SK-N-SH treated with all-trans-retinoic acid at 6 μM for 48 hours (cell line): Measurements from ENCODE around the gene HPS5.

Experiments
- ATAC-seq: fragments of 200-7000 bp; cut with Tn5 transposase; 3 replicates; pipeline ENCODE4 v1.9.1; 2020; ENCODE audit warnings: mild to moderate bottlenecking, moderate library complexity
- ARNTL ChIP-seq: fragments of 450-650 bp; formaldehyde crosslinking; IDR thresholded peaks from 2 replicates; pipeline ENCODE4 v1.5.0; 2020; ENCODE audit warnings: low read depth, mild to moderate bottlenecking, moderate library complexity, borderline replicate concordance
- BACH2 ChIP-seq: fragments of 250-450 bp; sonication (Bioruptor Pico); IDR thresholded peaks from 2 replicates; pipeline ENCODE4 v1.9.0; 2021; ENCODE audit warnings: mild to moderate bottlenecking, borderline replicate concordance
- CSDC2 ChIP-seq: fragments of 250-450 bp; sonication (Bioruptor Pico); IDR thresholded peaks from 2 replicates; pipeline ENCODE4 v1.5.0; 2020; ENCODE audit warnings: mild to moderate bottlenecking, moderate library complexity
- ESRRG ChIP-seq: fragments of 250-450 bp; sonication (Bioruptor Pico); IDR thresholded peaks from 2 replicates; pipeline ENCODE4 v1.6.1; 2021; ENCODE audit warnings: mild to moderate bottlenecking
- GLIS3 ChIP-seq: fragments of 250-450 bp; sonication (Bioruptor Pico); IDR thresholded peaks from 2 replicates; pipeline ENCODE4 v1.5.0; 2020; ENCODE audit warnings: mild to moderate bottlenecking, moderate library complexity
- ISL1 ChIP-seq: fragments of 250-450 bp; sonication (Bioruptor Pico); IDR thresholded peaks from 2 replicates; pipeline ENCODE4 v2.1.2; 2022; ENCODE audit warnings: mild to moderate bottlenecking, moderate library complexity
- OSR1 ChIP-seq: fragments of 250-450 bp; sonication (Bioruptor Pico); IDR thresholded peaks from 2 replicates; pipeline ENCODE4 v1.8.0; 2022; ENCODE audit warnings: moderate library complexity, mild to moderate bottlenecking, inconsistent platforms
- PPARA ChIP-seq: fragments of 250-450 bp; sonication (Bioruptor Pico); IDR thresholded peaks from 2 replicates; pipeline ENCODE4 v1.5.0; 2020; ENCODE audit warnings: mild to moderate bottlenecking, borderline replicate concordance
- RARB ChIP-seq: fragments of 250-450 bp; sonication (Bioruptor Pico); IDR thresholded peaks from 2 replicates; pipeline ENCODE4 v1.8.0; 2021; ENCODE audit warnings: mild to moderate bottlenecking, moderate library complexity
- SNAI2 ChIP-seq: fragments of 250-450 bp; sonication (Bioruptor Pico); IDR thresholded peaks from 2 replicates; pipeline ENCODE4 v1.5.0; 2020; ENCODE audit warnings: mild to moderate bottlenecking, moderate library complexity
- TCF4 ChIP-seq: fragments of 250-450 bp; sonication (Bioruptor Pico); IDR thresholded peaks from 2 replicates; pipeline ENCODE4 v1.8.0; 2021; ENCODE audit warnings: mild to moderate bottlenecking, moderate library complexity, borderline replicate concordance
- TOX ChIP-seq: fragments of 250-450 bp; sonication (Bioruptor Pico); IDR thresholded peaks from 2 replicates; pipeline ENCODE4 v1.8.0; 2021; ENCODE audit warnings: mild to moderate bottlenecking, moderate library complexity, borderline replicate concordance
- ZC3H10 ChIP-seq: fragments of 250-450 bp; sonication (Bioruptor Pico); IDR thresholded peaks from 2 replicates; pipeline ENCODE4 v1.5.1; 2021; ENCODE audit warnings: mild to moderate bottlenecking, moderate library complexity
- ZFP3 ChIP-seq: fragments of 250-450 bp; sonication (Bioruptor Pico); IDR thresholded peaks from 2 replicates; pipeline ENCODE4 v1.5.0; 2020; ENCODE audit warnings: mild to moderate bottlenecking, moderate library complexity
- ZFP30 ChIP-seq: fragments of 450-650 bp; formaldehyde crosslinking; IDR thresholded peaks from 2 replicates; pipeline ENCODE4 v1.5.0; 2022; ENCODE audit warnings: mild to moderate bottlenecking, moderate library complexity
- ZNF565 ChIP-seq: fragments of 450-650 bp; formaldehyde crosslinking; conservative IDR thresholded peaks from 2 replicates; pipeline ENCODE4 v1.5.0; 2020; ENCODE audit warnings: low read depth, mild to moderate bottlenecking, moderate library complexity
- ZNF70 ChIP-seq: fragments of 450-650 bp; formaldehyde crosslinking; IDR thresholded peaks from 2 replicates; pipeline ENCODE4 v1.5.0; 2020; ENCODE audit warnings: mild to moderate bottlenecking, moderate library complexity
- ZNF8 ChIP-seq: fragments of 450-650 bp; formaldehyde crosslinking; IDR thresholded peaks from 2 replicates; pipeline ENCODE4 v1.5.0; 2020; ENCODE audit warnings: mild to moderate bottlenecking, moderate library complexity
- TF ChIP-seq, protein P1 (sequence below): fragments of 250-450 bp; sonication (Bioruptor Pico); IDR thresholded peaks from 2 replicates; pipeline ENCODE4 v1.5.1; 2020; ENCODE audit warnings: low read depth, mild to moderate bottlenecking, moderate library complexity
- TF ChIP-seq, protein P2 (sequence below): fragments of 250-450 bp; sonication (Bioruptor Pico); IDR thresholded peaks from 2 replicates; pipeline ENCODE4 v1.5.0; 2020; ENCODE audit warnings: mild to moderate bottlenecking, moderate library complexity
- TF ChIP-seq, protein P3 (sequence below): fragments of 250-450 bp; sonication (Bioruptor Pico); IDR thresholded peaks from 2 replicates; pipeline ENCODE4 v1.8.0; 2020; ENCODE audit warnings: mild to moderate bottlenecking, moderate library complexity, borderline replicate concordance
- TF ChIP-seq, protein P4 (sequence below): fragments of 250-450 bp; sonication (Bioruptor Pico); IDR thresholded peaks from 2 replicates; pipeline ENCODE4 v1.5.1; 2021; ENCODE audit warnings: mild to moderate bottlenecking, moderate library complexity

The HPS5 gene

DNA sequence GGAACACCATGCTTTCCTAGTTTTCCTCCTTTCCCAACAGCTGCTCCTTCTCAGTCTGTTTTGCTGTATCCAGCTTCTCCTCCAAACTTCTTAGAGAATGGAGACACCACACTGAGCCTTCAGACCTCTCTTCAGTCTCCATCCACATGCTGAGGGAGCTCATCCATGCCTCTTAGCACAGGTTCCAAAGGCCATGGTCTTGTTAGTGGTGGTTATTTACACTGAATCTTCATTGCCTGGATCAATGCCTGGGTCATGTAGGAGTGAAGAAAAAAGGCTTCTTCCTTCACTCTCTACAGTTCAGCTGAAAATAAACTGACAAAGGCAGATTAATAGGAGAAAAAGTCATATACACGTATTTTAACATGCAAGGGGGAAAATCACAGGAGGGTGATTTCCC, 82.3 kb downstream of the HPS5 start:
- ATAC-seq, result no peak
- no peak for TF ChIP-seq ZNF70
- TF ChIP-seq ZC3H10, result no peak
- TF ChIP-seq BACH2 (CRISPR knock-in tag), result no peak
- TF ChIP-seq CSDC2 (CRISPR knock-in tag), result no peak
- TF ChIP-seq ZNF8 (CRISPR knock-in tag), result no peak
- TF ChIP-seq SNAI2 (CRISPR knock-in tag), result no peak
- TF ChIP-seq ISL1, result no peak
- no peak for TF ChIP-seq OSR1 (CRISPR knock-in tag)
- TF ChIP-seq, protein P1, sequence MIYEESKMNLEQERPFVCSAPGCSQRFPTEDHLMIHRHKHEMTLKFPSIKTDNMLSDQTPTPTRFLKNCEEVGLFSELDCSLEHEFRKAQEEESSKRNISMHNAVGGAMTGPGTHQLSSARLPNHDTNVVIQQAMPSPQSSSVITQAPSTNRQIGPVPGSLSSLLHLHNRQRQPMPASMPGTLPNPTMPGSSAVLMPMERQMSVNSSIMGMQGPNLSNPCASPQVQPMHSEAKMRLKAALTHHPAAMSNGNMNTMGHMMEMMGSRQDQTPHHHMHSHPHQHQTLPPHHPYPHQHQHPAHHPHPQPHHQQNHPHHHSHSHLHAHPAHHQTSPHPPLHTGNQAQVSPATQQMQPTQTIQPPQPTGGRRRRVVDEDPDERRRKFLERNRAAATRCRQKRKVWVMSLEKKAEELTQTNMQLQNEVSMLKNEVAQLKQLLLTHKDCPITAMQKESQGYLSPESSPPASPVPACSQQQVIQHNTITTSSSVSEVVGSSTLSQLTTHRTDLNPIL (CRISPR knock-in tag), result no peak
- TF ChIP-seq ZFP3 (CRISPR knock-in tag), result no peak
- no peak for TF ChIP-seq ESRRG (CRISPR knock-in tag)
- no peak for TF ChIP-seq TOX (CRISPR knock-in tag)

DNA sequence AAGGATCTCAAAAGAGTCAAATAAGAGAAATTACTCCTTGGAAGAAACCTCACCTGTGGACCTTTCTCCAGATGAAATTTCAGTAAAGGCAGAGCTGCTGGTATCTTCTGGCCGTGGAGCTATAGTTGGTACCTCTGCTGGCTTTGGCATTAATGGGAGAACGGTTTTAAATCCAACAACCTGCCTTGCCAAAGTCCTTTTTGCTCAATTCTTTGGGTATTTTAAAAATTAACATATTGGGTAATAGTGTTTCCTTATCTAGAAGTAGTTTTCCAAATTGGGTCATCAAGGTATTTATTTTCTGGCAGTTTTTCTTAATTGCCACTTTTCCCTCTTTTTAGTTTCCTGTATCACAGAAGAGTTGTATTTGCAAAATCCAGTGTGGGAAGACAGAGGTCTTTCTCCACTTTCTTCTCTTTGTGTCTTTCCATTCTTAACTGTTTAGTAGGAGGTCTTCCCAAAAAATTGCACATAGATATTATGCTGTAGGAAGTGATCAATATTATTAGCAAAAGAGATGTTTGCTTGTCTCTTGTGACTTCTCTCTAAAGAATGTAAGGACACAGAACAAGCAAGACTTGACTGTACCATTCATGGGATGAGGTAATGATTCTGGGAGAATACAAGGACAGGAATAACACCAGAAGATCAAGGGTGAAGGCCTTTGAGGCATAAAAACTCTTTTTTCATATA, 85.1 kb downstream of the HPS5 start, which contains the start of gene SAA4:
SAA4 (minus strand) TSS at position 139 of the 693 bp plus-strand sequence. CDS start 876 bp downstream, outside the sequence.
- no peak for ATAC-seq
- no peak for TF ChIP-seq ZNF8 (CRISPR knock-in tag)
- TF ChIP-seq, protein P2, sequence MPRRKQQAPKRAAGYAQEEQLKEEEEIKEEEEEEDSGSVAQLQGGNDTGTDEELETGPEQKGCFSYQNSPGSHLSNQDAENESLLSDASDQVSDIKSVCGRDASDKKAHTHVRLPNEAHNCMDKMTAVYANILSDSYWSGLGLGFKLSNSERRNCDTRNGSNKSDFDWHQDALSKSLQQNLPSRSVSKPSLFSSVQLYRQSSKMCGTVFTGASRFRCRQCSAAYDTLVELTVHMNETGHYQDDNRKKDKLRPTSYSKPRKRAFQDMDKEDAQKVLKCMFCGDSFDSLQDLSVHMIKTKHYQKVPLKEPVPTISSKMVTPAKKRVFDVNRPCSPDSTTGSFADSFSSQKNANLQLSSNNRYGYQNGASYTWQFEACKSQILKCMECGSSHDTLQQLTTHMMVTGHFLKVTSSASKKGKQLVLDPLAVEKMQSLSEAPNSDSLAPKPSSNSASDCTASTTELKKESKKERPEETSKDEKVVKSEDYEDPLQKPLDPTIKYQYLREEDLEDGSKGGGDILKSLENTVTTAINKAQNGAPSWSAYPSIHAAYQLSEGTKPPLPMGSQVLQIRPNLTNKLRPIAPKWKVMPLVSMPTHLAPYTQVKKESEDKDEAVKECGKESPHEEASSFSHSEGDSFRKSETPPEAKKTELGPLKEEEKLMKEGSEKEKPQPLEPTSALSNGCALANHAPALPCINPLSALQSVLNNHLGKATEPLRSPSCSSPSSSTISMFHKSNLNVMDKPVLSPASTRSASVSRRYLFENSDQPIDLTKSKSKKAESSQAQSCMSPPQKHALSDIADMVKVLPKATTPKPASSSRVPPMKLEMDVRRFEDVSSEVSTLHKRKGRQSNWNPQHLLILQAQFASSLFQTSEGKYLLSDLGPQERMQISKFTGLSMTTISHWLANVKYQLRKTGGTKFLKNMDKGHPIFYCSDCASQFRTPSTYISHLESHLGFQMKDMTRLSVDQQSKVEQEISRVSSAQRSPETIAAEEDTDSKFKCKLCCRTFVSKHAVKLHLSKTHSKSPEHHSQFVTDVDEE (CRISPR knock-in tag), result no peak
- TF ChIP-seq ZC3H10, result no peak
- no peak for TF ChIP-seq ZFP30 (CRISPR knock-in tag)
- no peak for TF ChIP-seq TOX (CRISPR knock-in tag)
- TF ChIP-seq, protein P3, sequence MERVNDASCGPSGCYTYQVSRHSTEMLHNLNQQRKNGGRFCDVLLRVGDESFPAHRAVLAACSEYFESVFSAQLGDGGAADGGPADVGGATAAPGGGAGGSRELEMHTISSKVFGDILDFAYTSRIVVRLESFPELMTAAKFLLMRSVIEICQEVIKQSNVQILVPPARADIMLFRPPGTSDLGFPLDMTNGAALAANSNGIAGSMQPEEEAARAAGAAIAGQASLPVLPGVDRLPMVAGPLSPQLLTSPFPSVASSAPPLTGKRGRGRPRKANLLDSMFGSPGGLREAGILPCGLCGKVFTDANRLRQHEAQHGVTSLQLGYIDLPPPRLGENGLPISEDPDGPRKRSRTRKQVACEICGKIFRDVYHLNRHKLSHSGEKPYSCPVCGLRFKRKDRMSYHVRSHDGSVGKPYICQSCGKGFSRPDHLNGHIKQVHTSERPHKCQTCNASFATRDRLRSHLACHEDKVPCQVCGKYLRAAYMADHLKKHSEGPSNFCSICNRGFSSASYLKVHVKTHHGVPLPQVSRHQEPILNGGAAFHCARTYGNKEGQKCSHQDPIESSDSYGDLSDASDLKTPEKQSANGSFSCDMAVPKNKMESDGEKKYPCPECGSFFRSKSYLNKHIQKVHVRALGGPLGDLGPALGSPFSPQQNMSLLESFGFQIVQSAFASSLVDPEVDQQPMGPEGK (CRISPR knock-in tag), result no peak
- TF ChIP-seq SNAI2 (CRISPR knock-in tag), result no peak
- TF ChIP-seq ESRRG (CRISPR knock-in tag), result no peak
- TF ChIP-seq BACH2 (CRISPR knock-in tag), result no peak
- TF ChIP-seq GLIS3 (CRISPR knock-in tag), result no peak
- TF ChIP-seq ISL1, result no peak
- TF ChIP-seq ZFP3 (CRISPR knock-in tag), result no peak
- TF ChIP-seq RARB (CRISPR knock-in tag), result no peak
- no peak for TF ChIP-seq CSDC2 (CRISPR knock-in tag)
- TF ChIP-seq ZNF70, result no peak
- TF ChIP-seq OSR1 (CRISPR knock-in tag), result no peak
- TF ChIP-seq ZNF565, result no peak
- TF ChIP-seq, protein P1 (CRISPR knock-in tag), result no peak
- TF ChIP-seq ARNTL (CRISPR knock-in tag), result no peak
- no peak for TF ChIP-seq PPARA (CRISPR knock-in tag)

DNA sequence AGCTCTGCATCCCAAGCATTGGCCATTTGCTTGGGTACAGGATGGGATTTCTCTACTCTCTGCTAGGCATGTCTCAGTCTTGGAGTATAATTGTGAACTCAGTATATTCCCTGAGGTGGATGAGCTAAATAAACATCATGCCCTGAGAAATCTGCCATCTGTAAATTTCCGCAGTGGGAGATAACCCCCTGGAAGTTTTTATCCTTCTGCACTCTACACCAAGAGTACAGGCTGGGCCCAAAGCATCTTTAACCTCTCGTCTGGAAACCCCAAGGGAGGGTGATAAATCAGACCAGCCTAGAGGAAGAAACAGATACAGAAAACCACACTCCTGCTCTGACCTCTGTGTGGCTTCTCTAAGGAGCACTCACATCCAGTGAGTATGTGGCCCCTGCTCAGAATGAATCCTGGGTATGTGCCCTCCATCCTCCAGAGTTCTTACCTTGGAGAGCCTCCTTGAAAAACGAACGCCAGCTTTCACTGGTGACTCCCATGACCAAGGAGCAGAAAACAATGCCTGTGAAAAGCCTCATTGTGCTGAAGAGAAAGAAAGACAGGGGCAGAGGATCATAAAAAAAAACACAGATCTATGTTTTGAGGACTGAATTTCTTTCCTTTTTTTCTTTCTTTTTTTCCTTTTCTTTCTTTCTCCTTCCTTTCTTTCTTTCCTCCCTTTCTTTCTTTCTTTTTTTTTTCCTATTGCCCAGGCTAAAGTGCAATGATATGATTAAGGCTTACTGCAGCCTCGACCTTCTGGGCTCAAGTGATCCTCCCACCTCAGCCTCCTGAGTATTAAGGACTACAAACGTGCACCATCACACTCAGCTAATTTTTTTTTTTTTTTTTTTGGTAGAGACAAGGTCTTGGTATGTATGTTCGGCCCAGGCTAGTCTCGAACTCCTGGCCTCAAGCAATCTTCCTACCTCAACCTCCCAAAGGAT, 86.3 kb downstream of the HPS5 start:
- no peak for ATAC-seq
- TF ChIP-seq TCF4 (CRISPR knock-in tag) (no peak), ZFP30 (CRISPR knock-in tag) (no peak), TOX (CRISPR knock-in tag) (no peak), ZNF565 (no peak), BACH2 (CRISPR knock-in tag) (no peak), SNAI2 (CRISPR knock-in tag) (no peak), RARB (CRISPR knock-in tag) (no peak), OSR1 (CRISPR knock-in tag) (no peak)
- TF ChIP-seq, protein P4, sequence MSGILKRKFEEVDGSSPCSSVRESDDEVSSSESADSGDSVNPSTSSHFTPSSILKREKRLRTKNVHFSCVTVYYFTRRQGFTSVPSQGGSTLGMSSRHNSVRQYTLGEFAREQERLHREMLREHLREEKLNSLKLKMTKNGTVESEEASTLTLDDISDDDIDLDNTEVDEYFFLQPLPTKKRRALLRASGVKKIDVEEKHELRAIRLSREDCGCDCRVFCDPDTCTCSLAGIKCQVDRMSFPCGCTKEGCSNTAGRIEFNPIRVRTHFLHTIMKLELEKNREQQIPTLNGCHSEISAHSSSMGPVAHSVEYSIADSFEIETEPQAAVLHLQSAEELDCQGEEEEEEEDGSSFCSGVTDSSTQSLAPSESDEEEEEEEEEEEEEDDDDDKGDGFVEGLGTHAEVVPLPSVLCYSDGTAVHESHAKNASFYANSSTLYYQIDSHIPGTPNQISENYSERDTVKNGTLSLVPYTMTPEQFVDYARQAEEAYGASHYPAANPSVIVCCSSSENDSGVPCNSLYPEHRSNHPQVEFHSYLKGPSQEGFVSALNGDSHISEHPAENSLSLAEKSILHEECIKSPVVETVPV (CRISPR knock-in tag), result no peak
- TF ChIP-seq, protein P3 (CRISPR knock-in tag), result no peak
